GM13977 (cell line): Measurements from ENCODE around the gene PRDM5.

ENCODE experiments used
- DNase-seq: peaks from one replicate; pipeline ENCODE4 v3.0.0; 2012; ENCODE audit warnings: low spot score
- CTCF ChIP-seq: IDR thresholded peaks from 2 replicates; pipeline ENCODE4 v1.5.1; 2012; ENCODE audit warnings: mild to moderate bottlenecking, control low read depth; ENCODE audit not compliant: insufficient read depth; ENCODE audit errors: extremely low read depth, missing control alignments
- in situ Hi-C: fragments of 300-500 bp; cut with MboI; formaldehyde crosslinking; loops from one replicate; pipeline ENCODE4 v1.12.0; 2022; ENCODE audit warnings: low sequenced_read_pairs, low pct_unique_long_range_greater_than_20kb, mixed read lengths, inconsistent platforms; ENCODE audit not compliant: unreplicated experiment

PRDM5 gene

GRCh38 chr4:120918788-120919187 lies 3.7 kb downstream of the PRDM5 start:
- DNase-seq: no peak
- in situ Hi-C loops: no loop called here
- TF ChIP-seq CTCF: no peak

GRCh38 chr4:120918092-120918491 lies 4.4 kb downstream of the PRDM5 start:
- in situ Hi-C loops: no loop called here
- no peak for DNase-seq
- no peak for TF ChIP-seq CTCF

- no peak for DNase-seq
- in situ Hi-C loops: no loop called here
- TF ChIP-seq CTCF: no peak
Measured at GRCh38 chr4:120916937-120917336, 5.6 kb downstream of the PRDM5 start.

- in situ Hi-C loops: no loop called here
- DNase-seq: no peak
Measured at GRCh38 chr4:120915336-120915735, 7.2 kb downstream of the PRDM5 start.

GRCh38 chr4:120903419-120903818 lies 19.1 kb downstream of the PRDM5 start:
- no peak for TF ChIP-seq CTCF
- DNase-seq: no peak
- in situ Hi-C loops: no loop called here

More at GRCh38 chr4:120915336-120915735, 7.2 kb downstream of the PRDM5 start:
- TF ChIP-seq CTCF: no peak

- in situ Hi-C loops: no loop called here
- no peak for TF ChIP-seq CTCF
- no peak for DNase-seq
Measured at GRCh38 chr4:120902925-120903324, 19.6 kb downstream of the PRDM5 start.

GRCh38 chr4:120901731-120902130 lies 20.8 kb downstream of the PRDM5 start:
- TF ChIP-seq CTCF: no peak
- in situ Hi-C loops: no loop called here
- DNase-seq: no peak
